SKM-1 treated with dmso at 0.1 percent for 144 hours (cell line): Measurements from ENCODE around the gene FHAD1.
"Not testable (repeated sequence)": the region's sequence is repeated elsewhere in the genome, so short reads cannot be mapped to it uniquely, and the experiment has no call there.

Experiments used
- DNase-seq: peaks from one replicate; lab custom pipeline; 2025; ENCODE audit not compliant: unreplicated experiment; lab: John Stamatoyannopoulos, UW

The FHAD1 gene

DNA sequence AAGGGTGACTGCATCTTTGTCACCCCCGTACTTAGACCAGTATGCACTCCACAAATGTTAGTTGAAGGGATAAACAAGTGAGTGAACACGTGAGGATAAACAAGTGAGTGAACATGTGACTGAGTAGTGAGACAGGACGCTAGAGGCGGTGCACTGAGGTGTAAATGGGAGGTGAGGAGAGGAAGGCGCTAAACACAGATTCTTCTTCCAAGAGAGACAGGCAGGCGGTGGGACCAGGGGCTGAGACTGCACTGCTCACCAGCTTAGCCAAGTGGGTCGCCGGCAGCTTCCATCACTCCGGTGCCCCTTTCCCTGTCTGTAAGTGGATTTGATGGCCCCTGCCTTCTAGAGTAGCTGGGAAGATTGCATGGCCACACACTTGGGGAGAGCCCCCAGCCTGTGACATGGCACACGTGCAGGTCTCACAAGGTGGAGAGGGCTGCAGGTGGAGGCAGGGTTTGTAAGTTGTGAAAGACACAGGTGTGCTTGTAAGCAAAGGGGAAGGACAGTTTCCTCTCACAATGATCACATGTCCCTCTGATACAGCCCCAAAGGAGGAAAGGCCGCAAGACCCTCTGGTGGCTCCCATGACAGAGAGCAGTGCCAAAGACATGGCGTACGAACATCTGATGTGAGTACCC, 115.2 kb downstream of the FHAD1 start:
- no peak for DNase-seq

DNA sequence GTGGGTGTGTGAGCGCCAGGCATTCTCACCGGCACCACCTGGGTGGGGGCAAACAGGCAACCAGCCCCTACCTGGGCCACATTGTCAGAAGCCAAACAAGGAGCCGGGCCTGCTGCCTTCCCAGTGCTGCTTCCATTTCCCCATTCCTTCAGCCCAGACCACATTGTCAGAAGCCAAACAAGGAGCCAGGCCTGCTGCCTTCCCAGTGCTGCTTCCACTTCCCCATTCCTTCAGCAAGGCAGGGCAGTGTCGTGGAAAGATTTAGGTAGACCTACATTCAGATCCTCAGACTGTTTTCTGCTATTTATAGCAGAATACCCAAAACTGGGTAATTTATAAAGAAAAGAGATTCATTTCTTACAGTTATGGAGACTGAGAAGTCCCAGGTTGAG, 115.7 kb downstream of the FHAD1 start:
- no peak for DNase-seq

DNA sequence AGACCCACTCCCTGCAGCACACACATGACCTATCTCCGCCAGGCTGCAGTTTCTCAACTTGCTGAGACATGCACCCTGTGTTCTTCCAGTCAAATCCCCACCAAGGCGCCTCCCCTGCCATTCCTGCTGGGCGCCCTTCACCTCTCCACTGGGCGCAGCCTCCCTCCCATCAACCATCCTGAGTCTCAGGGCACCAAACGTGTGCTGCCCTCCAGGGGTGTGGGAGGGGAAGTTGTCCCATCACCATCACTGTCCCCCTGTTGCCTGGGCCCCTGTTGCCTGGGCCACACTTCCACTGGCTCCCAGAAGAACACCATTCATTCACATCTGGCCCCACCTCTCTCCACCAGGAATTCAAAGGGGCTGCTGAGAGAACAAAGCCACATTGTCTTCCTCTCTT, 117.7 kb downstream of the FHAD1 start:
- DNase-seq, result no peak

DNA sequence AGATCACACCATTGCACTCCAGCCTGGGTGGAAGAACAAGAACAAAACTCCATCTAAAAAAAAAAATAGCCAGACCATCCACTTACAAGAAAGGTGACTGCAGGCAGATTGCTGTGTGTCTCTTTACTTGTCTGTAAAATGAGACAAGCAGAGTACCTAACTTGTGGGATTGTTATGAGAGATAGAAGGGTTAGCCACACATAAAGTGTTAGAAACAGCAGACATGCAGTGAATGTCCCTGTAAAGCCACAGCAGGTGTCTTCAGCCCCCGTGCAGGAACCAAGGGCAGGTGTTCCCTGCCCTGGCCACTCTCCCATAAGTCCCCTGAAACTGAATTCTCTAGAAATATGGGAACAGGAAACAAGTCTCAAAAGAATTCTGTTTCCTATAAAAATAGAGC, 121.9 kb downstream of the FHAD1 start:
- DNase-seq, result no peak

DNA sequence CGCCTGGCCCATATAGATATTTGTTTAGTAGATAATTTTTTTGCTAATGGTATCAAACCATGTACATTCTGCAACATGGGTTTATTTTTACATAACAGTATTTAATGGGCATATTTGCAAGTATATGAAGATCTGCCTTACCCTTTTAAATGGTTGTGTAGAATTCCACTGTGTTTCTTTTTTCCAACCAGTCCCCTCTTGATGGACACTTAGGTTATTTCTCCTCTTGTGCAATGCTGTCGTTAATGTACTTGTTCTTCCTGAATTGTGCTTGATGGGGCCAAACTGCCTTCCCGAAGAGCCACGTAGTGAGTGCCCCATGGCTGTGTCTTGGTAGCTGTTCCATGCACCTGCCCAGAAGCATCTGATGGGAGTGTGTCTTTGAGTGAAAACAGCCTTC, 123.2 kb downstream of the FHAD1 start:
- DNase-seq, result no peak

DNA sequence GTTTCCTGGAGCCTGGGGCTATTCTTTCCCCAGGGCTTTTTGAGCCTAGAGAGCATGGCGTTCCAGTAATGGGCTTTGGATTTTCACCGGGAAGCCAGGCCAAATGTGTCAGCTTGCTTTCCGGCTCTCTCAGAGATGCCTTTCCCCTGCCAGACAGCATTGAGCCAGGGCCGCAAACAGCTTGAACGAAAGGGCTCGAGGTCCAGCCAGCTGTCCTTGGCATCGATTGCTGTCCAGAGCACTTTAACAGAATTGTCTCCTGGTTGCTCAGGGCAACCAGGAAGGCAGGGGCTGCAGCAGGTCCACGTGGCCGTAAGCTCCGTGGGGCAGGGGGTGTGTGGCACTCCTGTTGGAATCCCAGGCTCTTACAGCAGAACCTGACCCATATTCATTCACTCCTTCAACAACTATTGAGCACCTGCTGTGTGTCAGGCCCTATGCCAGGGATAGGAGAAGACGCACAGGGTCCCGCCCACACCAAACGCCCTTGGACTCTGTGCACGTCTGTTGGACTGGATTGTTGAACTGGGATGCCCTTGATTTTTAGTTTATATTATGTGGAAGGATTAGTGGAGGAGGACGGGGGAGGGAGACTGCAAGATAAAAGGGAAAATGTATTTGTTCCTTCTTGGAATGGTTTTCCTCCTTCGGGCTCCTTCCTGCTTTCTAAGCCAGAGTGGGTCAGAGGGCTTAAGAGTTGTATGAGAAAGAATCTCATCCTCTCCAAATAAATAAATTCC, 123.9 kb downstream of the FHAD1 start:
- DNase-seq, result no peak

DNA sequence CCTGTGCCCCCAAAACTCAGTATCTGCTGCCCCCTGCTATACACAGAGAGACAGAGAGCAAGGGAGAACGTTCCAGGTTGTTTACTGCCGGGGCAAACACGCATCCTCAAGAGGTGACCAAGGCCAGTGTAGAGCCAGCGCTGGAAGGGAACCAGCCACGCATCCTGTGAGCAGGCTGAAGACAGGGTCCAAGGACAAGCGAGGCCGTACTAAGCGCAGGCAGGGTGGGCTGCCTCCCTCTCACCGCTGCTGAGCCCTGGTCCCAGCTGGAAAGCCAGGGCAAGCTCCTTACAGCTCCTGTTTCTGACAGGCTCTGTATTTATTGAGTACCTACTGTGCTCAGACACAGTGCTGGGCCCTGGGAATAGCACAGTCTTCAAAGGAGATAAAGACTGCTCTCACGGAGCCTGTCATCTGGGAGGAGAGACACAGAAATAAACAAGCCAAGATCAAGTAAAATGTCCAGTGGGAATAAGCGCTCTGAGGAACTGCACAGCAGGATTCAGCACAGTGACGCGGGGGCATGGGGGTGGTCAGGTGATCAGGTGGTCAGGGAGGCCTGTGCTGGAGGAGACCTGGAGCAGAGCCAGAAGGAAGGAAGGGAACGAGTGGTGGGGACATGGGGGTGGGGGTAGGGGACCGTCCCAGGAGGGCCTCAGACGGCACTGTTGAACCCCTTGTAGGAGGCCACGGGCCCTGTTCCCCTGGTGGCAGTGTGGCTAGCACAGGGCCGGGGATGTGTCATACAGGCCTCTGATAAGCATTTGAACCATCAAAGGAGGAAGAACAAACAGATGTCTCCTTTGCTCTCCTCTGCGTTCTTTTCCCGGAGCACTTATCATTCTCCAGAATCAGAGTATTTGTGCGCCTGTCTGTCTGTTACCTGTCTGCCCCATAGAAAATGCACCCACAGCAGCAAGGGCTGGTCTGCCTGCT, 124.9 kb downstream of the FHAD1 start:
- no peak for DNase-seq

DNA sequence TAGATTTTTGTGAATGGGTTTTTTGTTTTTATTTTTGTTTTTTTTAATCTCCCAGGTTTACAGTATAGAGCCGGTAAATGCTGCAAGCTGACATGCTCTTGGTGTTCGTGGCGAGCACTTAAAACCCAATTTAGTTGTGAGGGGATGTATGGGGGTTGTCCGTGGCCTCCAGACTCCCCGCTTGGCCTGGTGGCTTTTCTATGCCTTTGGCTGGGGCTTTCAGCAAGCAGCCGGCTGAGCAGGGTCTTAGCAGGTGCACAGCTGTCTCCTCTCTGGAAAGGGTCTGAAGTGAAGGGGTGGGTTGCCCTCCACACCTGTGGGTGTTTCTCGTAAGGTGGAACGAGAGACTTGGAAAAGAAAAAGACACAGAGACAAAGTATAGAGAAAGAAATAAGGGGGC, 131.7 kb downstream of the FHAD1 start:
- DNase-seq, result no peak

DNA sequence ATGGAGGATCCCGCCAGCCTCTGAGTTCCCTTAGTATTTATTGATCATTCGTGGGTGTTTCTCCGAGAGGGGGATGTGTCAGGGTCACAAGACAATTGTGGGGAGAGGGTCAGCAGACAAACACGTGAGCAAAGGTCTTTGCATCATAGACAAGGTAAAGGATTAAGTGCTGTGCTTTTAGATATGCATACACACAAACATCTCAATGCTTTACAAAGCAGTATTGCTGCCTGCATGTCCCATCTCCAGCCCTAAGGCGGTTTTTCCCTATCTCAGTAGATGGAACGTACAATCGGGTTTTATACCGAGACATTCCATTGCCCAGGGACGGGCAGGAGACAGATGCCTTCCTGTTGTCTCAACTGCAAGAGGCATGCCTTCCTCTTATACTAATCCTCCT, 132.1 kb downstream of the FHAD1 start:
- DNase-seq, result not testable (repeated sequence)

DNA sequence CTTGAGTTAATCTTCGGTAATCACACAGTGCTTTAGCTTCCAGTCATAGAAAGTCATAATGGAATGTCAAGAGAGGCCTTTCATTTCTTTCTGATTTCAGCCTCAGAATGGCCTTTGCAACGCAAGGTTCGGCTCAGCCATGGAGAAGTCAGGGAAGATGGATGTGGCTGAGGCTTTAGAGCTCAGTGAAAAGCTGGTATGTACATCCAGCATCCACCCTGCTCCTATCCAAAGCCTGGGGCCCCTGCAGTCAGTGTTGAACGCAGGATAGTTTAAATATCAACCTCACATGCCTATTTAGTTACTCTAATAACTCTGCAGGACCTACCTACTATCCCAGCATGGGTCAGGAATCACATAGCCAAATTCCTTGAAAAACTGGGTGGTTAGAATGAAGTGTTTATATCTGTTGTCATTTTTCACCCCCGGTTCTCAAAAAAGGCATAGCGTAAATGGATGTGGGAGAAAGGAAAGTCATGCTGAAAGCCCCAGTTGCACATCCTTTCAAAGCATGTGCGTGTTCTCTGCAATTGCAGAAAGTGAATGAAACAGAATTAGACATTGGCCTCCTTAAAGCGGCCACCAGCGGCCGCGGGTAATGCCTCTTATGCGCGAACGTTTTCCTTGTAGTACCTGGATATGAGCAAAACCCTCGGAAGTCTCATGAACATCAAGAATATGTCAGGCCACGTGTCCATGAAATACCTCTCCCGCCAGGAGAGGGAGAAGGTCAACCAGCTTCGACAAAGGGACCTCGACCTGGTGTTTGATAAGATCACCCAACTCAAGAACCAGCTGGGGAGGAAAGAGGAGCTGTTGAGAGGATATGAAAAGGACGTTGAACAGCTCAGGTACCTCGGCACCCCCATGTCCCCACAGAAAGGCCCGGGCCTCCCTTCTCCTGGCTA, 133.8 kb downstream of the FHAD1 start:
- no peak for DNase-seq

DNA sequence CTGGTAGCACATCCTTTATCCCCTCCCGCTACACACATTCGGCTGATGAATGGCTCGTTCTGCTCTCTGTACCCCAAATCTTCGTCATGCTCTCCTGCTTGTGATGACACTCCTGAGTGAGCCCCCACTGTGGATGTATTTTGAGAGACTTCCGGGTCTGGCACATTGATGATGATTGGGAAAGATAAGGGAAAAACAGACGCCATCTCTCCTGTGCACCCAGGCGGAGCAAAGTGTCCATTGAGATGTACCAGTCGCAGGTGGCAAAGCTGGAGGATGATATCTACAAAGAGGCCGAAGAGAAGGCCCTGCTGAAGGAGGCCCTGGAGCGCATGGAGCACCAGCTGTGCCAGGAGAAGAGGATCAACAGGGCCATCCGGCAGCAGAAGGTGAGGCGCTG, 134.8 kb downstream of the FHAD1 start:
- no peak for DNase-seq

DNA sequence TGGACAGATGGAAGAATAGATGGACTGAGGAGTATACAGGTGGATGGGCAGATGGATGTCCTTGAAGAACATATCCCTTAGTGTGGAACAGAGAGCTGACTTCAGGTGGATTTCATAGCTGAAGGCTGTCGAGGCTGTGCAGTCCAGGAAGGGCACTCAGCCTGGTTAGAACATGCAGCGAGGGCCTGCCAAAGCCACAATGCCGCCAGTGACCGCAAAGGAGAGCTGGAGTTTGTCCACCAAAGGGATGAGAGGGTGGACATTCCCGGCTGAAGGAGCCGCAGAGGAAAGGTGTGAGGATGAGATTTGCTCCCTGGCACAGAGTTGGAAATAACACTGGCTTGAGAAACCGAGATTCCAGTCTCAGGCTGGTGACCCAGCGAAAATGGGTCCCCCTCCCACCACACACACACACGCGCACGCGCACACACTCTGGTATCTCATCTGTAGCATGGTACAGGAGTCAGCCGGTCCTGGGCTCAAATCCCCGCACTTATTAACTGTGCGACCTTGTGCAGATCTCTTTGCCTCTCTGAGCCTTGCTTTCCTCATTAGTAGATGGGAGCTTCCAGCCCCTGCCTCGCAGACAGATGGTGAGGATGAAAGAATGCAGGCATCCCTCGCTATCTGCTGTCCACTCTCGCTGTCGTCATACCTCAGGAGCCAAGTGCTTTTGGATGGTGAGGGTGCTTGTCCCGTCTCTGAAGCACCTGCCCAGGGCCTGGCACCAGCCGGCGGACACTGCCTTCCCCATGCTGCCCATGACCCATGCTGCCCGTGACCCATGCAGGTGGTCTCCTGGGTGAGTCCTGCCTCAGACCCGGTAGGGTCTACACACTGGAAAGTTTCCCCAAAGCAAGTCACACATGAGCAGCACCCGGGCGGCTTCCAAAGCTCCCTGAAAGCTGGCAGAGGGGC, 135.8 kb downstream of the FHAD1 start:
- DNase-seq, result no peak

DNA sequence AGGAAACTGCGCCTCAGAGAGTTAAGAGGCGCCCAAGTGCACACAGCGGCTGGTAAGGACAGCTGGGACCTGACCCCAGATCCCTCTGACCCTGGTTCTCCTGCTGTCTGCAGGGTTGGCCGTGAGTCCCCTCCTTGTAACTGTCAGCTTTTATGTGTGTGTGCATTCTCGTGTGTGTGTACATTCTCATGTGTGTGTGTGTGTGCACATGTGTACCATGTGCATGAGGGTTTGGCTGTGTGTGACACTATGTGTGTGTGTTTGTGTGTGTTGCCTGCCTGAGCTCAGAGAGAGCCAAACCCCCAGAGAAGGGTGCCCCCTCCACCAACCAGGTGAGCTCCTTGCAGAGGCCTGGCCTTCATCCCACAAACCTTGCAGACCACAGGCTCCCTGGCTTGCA, 136.8 kb downstream of the FHAD1 start:
- DNase-seq, result no peak

DNA sequence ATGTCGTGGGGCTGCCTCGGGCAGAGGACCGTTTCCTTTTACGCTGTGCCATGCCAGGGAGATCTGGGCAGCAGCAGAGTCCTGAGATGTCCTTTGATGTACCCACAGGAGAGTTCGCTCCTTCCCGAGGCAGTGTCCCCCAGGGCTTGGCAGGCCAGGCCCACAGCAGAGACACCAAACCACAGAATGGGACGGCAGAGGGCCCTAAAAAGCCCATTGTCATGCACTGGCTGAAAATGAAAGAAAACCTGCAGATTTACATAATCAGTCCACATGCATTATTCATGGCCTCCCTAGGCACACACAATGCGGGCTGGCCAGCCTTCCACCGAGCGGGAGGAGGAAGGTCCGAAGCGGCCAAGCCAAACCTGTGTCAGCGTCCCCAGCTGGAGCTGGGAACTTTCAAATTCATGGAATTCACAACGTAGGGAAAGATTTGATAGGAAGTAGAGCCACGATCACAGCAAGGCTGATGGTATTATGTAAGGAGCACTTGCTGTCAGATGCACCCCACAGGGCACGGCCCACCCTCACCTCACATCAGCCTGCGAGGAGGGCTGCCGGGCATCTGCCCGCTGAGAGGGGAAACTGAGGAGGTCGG, 137.4 kb downstream of the FHAD1 start:
- no peak for DNase-seq

DNA sequence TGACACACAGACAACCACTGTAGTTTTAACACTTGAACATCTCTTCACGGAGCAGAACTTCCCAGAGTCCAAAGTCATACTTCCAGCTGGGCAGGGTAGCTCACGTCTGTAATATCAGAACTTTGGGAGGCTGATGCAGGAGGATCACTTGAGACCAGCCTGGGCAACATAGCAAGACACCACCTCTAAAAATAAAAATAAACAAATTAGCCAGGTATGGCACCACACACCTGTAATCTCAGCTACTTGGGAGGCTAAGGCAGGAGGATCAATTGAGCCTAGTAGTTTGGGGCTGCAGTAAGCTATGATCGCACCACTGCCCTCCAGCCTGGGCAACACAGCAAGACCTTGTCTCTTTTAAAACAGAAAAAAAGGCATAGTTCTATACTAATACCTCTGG, 138.4 kb downstream of the FHAD1 start:
- no peak for DNase-seq

DNA sequence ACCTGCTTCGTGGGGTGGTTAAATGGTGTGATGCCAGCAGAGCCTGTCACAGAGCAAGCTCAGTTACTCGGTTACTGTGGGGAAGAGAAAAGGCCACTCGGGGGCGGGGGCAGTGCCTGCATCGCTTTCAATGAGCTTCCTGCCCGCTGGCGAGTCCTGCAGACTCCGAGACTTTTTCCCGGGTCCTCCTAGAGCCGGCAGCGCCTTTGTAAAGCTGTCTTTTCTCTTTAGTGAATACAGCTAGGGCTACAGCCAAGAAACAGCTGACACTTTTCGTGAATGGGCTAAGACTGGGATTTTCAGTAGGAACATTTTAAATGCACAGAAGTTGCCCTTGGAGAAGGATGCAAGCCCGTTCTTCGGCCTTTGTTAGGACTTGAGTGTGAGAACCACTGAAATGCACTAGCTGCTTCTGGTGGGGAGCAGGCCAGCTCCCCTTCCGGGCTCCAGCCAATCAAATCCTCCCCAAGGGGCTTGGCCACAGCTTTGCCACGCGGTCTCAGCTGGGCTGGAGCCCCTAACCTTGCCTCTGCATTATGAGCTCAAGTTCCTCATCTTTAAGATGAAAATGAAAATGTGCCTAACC, 139.2 kb downstream of the FHAD1 start:
- DNase-seq, result no peak

DNA sequence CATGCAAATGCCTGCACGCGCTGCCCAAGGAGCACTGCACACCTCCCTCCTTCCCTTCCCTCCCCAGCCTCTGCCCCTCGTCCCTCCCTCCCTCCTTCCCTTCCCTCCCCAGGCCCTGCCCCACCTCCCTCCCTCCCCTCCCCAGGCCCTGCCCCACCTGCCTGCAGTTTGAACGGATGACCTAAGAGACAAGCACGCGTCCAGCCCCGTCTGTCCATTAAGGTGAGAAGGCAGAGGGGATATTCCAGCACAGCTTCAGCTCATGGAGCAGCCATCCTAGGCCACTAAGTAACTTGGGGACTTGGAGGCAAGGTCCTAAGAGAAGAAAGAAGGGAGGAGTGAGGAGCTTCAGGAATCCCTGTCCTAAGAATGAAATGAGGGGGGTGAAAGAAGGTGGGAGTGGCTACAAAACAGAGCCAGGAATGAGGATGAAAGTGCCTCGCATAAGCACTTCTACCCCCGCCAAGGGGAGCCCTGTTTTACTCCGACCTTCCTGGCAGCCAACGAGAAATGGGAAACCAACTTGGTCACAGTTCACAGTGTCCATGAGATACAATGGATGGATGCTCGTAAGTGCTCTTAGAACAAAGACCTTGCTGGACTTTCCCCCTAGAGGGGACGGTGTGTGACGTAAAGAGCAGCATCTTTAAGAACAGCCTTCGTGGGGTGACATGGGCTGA, 141.3 kb downstream of the FHAD1 start:
- DNase-seq, result no peak

DNA sequence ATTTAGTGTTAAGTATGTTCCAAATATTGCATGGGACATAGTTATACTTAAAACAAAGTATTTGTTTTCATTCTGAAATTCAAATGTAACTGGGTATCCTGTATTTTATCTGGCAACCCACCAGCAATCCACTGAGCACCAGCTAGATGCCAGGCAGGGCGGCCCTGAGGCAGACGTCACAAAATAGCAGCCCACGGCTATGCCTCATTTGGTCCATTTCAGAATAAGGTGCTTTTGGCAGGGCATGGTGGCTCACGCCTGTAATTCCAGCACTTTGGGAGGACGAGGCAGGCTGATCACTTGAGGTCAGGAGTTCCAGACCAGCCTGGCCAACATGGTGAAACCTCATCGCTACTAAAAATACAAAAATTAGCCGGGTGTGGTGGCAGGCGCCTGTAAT, 142.8 kb downstream of the FHAD1 start:
- DNase-seq, result not testable (repeated sequence)
